Stimulated activated CD4-positive, alpha-beta T cell treated with anti-CD3 and anti-CD28 coated beads, TNF-alpha, amount 100 ng/mL, for 24 hours (primary cell): ENCODE data around the gene SLC4A4.

ENCODE experiments used
- DNase-seq, 3 experiments: peaks; one replicate each; pipeline ENCODE4 v3.0.0-alpha.2; 2020; ENCODE audit warnings: low read depth in 3 of 3

SLC4A4 gene

DNA sequence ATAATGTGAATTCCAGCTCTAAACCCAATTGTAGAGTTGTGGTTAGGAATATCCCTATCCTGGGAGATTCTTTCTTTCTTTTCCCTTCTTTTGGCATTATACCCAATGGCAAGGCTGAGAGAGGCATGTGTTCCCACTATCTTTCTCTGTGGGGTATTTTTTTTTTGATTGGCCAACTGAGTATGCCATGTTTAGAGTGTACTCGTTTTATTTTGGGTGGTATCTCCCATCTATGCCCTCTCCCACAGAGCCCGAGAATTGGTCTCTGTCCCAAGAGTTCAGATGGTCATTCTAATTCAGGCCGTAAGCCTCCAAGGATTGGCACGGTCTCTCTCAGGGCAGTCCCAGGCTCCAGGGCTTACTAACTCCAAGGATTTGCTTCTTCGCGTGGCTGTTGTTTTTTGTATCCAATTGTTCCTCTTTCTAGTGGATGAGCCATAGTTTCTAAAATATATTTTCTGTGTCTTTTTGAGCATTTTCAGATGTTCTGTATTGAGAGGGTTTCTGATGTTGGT, 198.8 kb downstream of the SLC4A4 start:
- DNase-seq, result no peak

DNA sequence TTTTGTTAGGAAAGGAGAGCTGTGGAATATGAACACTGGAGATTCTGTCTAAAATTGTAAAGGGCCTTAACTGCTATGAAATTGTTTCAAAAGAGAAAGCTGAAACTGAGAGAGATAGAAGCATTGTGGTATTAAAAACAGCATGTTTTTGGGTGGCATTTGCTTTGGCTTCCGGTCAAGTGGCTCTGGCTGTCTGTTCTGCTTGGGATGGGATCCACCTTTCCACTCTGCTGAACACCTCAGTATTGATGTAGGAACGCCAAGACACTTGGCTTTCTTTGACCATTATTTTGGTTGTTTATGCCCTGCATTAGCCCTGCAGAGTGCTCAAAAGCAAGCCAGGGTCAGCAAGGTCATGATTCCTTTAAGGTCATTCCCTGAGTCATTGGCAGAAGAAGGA, 199.7 kb downstream of the SLC4A4 start:
- DNase-seq, result no peak

DNA sequence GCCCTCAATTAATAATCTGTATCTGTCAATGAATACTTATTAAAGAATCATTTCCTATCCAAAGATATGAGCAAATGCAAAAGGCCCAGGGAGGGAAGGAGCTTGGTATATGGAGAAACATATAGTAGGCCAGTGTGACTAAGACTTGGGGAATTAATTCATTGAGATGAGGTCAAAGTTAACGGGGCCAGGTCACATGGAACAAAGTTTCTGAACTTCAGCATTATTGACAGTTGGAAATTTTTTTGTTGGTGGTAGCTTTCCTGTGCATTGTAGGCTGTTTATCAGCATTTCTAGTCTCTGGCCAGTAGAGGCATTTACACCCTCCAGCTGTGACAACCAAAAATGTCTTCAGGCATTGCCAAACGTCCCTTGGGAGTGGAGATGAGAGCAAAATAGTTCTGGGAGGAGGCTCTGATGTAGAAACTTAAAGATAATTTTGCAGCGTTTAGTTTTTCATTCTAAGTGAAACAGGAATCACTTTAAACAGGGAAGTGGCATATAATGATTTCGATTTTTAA, 202.0 kb downstream of the SLC4A4 start:
- no peak for DNase-seq

DNA sequence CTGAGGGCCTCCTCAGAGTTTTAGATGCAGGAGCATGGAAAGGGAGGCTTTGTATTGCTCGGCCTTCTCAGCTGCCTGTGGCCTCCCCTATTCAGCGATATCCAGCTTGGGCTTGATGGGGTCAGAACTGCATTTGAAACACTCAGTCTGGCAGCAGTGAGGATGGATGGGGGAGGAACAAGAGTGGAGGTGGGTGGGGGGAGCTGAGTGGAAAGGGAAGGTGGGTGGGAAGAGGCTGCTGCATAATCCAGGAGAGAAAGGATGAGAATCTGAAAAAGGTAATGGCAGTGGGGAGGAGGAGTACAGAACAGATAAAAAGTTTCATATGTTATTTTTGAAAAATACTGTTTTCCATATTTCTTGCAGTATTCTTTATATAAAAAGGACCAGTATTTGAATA, 202.7 kb downstream of the SLC4A4 start:
- DNase-seq, result no peak

DNA sequence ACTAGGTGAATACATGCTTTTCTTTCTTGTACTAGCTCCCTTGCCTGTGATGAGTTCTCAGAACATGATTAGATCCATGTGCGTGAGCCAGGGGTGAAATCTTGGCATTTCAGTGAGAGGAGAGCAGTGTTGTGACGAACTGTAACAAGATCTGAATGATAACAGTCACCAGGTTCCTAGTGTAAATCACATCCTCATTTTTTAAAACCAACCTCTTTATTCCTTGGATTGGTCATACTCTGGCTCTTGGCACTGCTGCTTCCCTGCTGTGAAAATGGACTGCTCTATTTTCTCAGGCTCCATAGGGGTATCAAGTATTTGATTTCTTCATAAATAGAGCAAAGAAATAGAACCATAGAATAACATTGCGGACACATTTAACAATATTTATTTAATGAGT, 206.3 kb downstream of the SLC4A4 start:
- no peak for DNase-seq

DNA sequence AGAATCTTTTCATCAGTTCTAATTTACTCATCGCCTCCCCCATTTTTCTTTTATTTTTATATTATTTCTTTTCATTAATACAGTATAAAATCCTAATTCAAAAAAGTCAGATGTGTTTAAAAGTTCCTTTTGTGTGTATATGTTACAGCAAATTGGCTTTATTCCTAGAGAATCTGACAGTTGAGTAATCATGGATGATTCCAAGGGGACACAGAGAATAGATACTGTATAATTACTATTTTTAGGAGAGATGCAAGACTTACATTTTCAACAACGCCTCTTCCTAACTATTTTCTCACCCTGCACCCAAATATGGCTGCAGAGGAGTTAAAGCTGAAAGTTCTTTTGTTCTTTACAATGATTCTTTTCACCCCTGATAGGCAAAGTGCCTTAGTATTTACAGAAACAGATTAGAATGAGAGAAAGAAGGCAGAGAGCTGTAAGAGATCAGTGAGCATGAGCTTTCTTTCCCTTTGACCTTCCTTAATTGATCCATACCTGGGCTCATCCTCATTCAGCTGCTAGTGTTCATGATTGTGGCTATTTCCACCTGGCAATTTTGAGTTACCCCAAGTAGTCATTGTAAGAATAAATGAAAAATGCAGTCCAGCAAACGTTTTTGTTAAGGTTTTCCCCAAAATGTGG, 210.8 kb downstream of the SLC4A4 start:
- DNase-seq, result no peak

DNA sequence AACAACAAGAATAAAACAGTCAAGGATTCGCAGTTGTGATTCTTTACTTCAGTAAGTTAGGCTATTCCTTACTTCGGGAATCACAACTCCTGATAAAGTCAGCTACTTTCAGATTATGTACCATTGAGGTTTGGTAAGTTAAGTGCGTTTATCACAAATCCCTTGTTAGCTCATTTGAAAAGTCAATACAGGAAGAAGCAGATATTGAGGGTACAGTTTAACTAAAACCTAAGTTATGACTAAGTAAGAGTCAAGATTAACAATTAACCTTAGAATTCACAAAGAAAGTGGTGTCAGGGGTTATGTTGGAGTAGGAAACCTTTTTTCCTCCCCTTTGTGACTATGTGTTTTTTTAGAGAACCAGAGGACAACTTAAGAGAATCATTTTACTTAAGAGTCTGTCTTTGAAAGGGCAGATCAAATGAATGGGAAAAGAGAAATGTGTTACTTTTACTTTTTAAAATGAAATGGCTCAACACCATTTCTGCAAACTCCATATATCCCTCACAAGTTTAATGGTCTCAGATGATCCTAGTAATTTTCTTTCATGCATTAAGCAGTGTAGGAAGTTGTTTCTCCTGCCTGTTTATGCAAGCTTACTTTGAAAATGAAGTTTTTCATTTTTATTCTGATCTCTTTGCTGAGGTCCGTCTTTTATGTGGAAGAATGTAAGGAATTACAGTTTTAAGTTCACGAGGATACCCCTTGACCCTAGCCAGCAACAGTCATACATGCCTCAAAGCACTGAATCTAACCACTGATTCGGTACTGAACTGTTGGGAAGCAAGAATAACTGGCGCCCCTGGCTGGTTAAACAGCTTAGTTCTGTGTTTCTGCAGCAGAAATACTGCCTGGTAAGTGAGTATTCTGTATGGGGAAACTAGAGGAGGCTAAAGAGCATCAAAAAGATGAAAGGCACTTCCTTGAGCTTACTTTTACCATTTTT, 211.7 kb downstream of the SLC4A4 start:
- no peak for DNase-seq

DNA sequence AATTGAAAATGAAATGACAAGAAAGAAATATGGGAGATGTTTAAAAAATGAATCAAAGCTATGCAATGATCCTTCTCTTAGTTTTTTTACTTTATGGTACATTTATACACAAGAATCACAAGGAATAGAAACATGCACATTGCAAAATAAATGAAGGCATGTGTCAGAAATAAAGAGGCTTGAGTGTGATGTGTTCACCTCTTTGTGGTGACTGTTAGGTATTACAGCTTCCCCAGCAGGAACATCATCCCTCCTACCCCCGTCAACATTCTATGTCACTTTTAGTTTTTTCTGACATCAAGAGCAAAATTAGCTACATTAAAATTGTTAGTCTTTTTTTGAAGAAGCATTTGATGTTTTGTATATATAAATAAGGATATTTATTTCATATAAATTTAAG, 214.8 kb downstream of the SLC4A4 start:
- no peak for DNase-seq

DNA sequence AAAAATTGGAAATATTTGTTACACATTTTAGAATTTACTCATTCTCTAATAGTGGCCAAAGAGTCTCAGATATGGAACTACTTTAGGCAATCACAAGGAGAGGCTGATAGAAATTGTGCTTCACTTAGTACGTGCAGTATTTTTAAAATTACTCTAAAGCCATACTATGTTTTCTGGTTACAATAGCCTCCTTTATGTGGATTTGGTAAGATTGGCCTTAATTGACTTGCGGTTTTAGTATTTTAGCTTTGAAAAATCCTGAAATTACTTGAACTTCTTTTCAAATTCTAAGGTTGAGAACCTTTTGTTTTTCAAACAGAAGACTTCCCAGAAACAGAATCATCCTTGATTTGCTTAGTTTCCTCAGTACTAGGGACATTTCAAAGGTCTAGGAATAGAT, 215.2 kb downstream of the SLC4A4 start:
- no peak for DNase-seq

DNA sequence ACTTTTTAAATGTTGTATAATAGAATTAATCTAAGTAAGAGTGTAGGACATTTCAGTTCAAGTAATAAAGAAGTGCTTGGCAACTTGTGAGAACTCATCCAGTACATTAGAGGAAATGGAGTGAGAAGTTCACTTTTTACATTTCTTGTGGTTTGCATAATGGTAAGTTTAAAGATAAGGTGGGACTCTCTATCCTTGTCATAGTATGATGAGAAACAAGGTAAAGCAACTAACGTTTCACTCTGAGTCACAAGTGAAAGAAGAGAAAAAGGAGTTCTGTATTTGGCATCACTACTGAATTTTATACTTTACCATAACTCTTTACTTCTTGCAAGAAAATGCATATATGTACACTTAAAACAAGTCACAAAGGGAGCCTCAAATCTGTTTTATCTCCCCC, 219.4 kb downstream of the SLC4A4 start:
- DNase-seq, result no peak

DNA sequence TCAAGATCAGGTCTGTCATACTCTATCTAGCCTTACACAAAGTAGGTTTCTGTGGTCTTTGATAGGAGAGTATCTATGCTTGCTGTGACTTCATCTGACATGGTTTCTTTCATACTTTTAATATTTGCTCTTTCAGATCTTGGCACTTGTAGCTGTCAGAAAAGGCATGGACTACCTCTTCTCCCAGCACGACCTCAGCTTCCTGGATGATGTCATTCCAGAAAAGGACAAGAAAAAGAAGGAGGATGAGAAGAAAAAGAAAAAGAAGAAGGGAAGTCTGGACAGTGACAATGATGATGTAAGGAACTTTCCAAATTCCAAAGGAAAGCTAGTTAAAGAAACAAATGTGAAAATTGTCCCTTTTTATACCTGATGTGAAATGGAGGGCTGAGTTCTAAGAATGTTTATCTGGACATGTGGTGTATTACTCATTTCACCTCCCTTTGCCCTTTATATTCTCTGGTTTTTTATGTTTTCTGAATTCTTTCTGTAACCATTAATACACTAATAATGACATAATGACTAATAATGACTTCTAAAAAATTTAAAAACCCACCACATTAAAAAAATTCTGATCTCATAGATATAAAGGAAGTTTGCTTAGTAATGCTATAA, 221.2 kb downstream of the SLC4A4 start:
- no peak for DNase-seq

DNA sequence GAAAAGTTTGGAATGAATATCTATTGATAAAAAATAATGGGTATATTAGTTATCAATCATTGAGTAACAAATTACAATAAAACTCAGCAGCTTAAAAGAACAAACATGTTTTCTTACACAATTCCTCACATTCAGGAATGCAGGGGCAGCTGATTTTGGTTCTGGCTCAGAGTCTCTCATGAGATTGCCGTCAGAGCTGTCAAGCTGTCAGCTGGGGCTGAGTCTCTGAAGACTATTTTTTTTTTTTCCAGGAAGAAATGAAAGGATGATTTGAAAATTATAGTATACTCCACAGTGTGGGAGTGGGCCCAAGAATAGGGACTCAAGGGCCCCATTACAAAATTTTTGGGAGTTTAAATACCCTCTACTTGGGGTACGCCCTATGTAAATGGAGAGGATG, 226.0 kb downstream of the SLC4A4 start:
- DNase-seq, result no peak

DNA sequence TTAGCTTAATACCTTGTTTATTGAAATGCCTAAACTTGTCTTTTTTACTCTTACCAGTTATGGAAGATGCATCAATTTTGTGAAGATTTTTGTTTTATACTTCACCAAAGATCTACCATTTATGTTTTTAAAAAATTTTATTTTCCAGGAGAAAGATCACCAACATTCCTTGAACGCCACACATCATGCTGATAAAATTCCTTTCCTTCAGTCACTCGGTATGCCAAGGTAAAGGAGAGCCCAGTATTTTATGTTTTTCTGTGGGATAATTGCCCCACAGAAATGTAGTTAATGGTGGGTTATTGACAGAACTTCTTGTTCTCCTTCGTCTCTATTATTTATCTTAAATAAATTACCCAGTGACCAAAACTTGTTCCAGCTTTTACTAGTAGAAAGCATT, 228.0 kb downstream of the SLC4A4 start:
- no peak for DNase-seq

DNA sequence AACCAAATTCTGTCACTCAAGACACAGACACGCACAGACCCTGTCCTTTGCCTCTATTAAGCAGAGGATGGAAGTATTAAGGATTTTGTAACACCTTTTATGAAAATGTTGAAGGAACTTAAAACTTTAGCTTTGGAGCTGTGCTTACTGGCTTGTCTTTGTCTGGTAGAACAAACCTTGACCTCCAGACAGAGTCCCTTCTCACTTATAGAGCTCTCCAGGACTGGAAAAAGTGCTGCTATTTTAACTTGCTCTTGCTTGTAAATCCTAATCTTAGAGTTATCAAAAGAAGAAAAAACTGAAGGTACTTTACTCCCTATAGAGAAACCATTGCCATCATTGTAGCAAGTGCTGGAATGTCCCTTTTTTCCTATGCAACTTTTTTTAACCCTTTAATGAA, 229.3 kb downstream of the SLC4A4 start:
- DNase-seq, result no peak

DNA sequence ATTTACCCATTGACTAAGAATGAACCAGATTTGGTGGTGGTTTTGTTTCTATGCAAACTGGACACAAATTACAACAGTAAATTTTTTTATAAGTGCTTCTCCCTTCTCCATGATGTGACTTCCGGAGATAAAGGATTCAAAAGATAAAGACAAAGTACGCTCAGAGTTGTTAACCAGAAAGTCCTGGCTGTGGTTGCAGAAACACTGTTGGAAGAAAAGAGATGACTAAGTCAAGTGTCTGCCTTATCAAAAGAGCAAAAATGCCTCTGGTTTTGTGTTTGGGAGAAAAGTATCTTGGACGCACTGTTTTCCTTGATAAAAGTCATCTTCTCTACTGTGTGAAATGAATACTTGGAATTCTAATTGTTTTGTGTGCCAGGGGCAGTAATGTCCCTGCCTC, 231.7 kb downstream of the SLC4A4 start:
- DNase-seq, result no peak

DNA sequence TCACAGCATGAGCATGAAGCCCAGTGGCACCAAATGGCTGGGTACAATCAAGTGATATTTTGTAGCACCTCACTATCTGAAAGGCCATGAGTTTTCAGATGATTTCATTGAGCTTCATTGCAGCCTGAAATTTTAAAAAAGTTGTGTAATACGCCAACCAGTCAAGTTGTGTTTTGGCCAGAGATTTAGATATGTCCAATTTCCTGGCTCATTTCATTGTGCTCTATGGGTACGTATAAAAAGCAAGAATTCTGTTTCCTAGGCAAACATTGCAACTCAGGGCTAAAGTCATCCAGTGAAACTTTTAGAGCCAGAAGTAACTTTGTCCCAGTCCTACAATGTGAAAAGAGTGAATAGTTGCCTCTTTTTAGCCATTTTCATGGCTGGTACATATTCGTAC, 232.5 kb downstream of the SLC4A4 start:
- DNase-seq, result no peak

DNA sequence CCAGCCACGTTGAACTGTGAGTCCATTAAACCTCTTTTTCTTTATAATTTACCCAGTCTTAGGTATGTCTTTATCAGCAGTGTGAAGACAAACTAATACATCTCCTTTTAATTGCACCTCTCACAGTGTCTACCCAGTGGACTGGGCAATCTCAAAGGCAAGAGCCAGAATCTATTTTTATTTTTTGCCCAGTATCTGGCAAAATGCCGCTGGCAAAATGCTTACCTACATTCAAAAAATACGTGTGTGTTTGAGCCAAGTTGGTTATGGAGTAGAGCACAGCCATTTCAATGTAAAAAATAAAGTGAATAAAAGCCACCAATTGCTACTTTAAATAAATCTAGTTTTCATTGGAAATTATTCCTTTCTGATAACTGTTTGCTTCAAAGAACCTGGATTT, 245.2 kb downstream of the SLC4A4 start:
- no peak for DNase-seq

DNA sequence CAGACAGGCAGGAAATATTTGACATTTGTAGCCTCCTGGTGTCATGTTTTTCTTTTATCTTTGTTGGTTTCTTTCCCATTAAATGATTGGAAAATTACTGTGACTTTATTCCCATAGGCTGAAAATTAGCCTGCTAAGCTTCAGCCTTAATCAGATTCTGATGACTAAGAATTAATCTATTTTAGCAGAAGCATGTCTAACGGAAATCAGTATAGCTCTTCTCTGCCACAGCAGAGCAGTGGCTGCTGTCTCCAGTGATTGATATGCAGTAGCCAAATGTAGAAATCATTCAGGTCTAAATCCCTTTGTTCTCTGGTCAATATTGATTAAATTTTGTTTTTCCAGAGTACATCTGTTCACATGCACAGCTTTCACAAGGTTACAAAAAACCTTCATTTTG, 245.8 kb downstream of the SLC4A4 start:
- no peak for DNase-seq

DNA sequence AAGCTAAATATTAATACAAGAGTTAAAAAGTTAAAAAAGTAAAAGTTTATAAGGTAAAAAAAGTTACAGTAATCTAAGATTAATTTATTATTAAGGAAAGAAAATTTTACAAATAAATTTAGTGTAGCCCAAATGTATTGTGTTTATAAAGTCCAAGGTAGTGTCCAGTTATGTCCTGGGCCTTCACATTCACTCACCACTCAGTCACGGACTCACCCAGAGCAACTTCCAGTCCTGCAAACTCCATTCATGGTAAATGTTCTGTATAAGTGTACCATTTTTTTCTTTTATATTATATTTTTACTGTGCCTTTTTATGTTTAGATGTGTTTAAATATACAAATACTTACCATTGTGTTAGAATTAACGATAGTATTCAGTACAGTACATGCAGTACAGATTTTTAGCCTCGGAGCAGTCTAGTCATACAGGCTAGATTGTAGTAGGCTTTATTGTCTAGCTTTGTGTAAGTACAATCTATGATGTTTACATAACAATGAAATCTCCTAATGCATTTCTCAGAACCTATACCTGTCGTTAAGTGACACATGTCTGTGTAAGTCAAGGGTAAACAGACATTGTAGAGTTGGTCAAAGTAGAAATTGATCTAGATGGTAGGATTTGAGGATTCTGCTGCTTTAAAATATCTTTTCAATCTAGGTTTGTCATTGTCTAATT, 247.4 kb downstream of the SLC4A4 start:
- DNase-seq, result no peak

DNA sequence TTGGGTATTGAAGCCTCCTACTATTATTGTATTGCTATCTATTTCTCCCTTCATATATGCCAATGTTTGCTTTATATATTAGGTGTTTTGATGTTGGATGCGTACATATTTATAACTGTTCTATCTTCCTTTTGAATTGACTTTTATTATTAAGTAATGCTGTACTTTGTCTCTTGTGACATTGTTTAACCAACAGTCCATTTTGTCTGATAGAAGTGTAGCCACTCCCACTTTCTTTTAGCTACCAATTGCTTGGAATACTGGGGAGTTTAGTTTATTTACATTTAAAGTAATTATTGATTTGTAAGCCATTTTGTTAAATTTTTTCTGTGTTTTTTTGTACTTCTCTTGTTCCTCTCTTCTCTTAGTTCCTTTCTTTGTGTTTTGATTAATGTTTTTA, 249.2 kb downstream of the SLC4A4 start:
- DNase-seq, result no peak

DNA sequence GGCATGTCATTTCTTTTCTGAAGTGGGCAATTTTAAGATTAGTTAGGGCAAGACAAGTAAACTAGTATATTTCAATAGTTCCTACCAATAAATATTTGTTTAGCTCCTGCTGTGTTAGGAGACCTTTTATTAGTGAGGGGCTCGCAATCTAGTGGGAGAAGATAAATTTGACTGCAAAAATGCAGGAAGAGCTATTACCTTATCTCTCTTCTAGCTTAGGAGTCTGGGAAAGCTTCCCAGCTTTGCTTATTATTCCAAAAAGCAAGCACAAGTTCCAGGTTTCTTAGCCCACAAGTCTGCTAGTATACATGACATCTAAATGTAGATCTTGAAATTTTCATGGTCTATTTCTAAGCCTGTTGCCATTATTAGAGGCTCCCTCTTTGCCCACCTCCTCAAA, 254.0 kb downstream of the SLC4A4 start:
- DNase-seq, result no peak

DNA sequence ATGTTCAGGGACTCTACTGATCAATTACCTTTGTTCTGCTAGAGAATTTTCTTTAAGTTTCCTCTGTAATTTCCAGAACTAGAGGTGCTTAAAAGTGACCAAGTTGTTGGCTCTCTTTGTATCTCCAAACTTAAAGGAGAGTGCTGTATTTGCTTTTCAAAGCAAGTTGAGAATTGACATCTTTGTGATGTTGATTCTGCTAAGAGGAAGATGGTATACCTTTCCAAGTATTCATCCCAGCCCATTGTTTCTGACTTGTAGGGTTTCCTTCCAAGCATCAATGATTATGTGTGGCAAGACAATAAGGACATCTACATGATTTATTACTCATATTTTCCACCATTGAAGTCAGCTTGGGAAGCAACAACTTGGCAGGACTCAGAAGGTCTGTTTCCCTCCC, 254.5 kb downstream of the SLC4A4 start:
- DNase-seq, result no peak
